GM19324 (cell line): ENCODE measurements around the gene CLBA1.

Experiments
- ATAC-seq: cut with Tn5 transposase; IDR thresholded peaks from one replicate; pipeline ENCODE4 v1.9.1; 2021; ENCODE audit warnings: mild to moderate bottlenecking, moderate library complexity; ENCODE audit not compliant: unreplicated experiment, low FRiP score

Gene CLBA1

DNA sequence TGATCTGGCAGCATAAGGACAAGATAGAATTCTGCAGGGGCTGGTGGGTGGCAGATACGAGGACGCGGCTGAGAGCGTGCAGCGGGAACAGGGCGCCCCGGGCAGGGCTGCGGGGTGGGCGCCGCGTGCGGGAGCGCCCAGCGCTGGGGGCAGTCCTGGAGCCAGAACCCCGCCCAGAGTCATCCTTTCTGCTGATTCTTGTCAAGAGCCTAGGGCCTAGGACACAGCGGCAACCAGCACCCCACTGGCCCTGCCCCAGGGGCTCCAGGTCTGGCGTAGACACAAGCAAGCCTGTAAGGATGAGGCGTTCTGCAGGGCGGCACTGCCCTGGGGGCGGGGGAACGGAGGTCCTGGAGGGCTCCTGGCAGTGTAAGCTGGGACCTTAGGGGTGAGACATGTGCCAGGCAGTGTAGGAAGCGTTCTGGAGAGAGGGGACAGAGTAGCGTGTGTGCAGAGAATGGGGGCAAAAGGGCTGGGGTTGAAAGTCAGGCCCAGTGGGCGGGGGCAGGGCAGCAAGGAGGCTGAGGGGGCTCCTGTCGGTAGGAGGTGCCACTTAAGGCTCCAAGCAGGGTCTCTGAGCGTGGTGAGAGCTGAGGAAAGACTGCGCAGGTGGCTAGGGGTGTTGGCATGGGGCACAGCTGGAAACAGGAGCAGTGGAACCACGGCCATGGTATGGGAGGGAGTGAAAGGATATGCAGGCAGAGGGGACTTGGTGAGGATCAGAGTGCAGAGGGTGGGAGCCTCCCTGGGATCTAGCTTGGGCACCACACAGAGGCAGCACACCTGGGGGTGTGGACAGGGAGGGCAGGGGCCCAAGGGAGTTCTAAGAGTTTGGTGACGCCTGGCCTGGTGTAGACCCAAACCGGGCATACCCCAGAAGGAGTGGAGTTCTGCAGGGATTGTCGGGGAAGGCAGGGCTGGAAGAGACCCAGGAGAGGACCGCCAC lies 6.6 kb upstream of the CLBA1 start:
- no peak for ATAC-seq

- ATAC-seq: no peak
These were observed 5.6 kb upstream of the CLBA1 start for GRCh38 chr14:104979758-104980610.

GRCh38 chr14:104980611-104981531 lies 4.7 kb upstream of the CLBA1 start:
- no peak for ATAC-seq

GRCh38 chr14:104981699-104982541 lies 3.7 kb upstream of the CLBA1 start:
- ATAC-seq: no peak

DNA sequence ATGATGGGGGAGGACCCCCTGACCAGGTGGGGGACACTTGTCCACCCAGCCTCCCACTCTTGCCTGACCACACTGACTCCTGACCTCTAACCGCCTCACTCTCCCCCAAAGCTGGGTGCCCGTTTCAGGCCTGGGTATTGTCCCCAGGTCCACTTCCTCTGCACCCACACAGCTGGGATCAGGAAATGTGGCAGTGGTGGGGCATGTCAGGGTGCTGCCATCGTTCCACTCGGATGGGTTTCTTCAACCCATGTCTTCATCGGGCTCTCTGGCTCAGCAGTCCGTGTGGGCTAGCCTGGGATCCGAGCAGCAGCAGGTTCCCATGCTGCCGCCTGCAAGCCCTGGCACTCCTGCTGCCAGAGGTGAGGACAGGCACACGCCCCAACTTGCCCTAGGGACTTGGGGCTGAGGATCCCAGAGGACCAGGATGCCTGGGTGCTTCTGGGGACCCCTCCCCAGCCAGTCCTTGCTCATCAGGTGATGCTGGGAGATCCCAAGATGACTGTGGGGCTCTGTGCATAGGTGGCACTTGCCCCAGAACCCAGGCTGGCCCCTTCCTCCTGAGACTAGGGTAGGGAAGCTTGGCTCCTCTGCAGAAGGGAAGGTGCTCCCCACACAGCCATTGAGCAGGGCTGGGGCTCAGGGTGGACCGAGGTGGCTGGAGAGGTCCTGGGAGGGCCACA lies 2.9 kb upstream of the CLBA1 start:
- ATAC-seq: no peak

DNA sequence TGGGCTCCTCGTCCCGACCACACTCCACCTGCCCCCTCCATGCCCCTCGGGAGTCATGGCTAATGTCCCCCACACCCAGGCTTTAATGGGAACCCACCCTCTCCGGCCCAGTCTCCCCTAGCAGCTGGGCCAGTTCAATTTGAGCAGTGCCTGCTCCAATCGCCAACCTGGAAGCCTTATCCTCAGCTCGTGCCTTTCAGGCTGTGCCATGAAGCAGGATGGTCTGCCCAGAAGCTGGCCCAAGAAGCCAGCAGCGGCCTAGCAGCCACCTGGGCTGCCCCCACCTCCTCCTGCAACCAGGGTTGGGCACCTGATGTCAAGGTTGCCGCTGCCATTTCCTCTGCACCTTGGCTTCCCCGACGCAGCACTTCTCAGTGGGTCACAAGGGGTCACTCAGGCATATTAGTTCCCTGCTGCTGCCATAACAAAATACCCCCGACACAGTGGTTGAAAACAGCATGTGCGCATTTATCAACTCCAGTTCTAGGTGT lies 2.3 kb upstream of the CLBA1 start:
- ATAC-seq: no peak

DNA sequence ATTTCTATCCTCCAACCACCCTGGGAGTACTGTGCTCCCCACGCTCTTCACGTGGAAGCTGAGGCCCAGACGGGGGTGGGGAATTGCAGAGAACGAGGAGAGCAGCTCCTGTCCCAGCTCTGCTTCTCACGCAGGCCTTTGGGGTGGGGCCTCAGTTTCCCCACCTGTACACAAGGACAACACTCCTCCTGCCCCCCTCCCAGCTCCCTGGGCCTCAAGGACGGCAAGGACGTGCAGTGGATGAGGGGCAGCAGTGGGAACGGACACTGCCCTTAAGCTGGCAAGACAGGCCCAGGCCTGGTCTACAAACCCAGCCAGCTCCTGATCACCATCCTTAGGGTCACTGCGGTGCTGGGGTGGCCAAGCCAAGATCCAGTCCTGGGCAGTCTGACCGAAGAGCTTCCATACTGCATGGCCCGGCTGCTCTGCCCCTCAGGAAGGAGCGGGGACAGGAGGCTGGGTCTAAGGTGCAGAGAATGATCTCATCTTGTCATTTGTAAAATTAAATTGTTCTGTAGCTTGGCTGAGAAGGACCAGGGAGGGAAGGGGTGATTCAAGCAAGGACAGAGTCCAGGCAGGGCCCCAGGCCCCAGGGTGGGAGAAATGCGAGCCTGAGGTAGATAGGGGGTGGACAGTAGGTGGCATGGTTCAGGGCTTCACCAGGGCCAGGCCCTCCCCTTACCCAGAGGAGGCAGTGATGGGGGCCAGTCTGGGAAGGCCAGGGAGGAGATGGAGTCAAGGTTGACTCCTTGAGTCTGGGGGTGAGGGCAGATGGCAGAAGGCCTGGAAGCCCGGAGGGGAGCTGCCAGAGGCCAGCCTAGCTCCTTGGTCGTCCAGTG lies 1.3 kb upstream of the CLBA1 start:
- no peak for ATAC-seq

- no peak for ATAC-seq
These were observed 1.0 kb downstream of the CLBA1 start for GRCh38 chr14:104986487-104987164.

GRCh38 chr14:104989236-104989950 lies 3.8 kb downstream of the CLBA1 start:
- no peak for ATAC-seq

- no peak for ATAC-seq
These were observed 4.3 kb downstream of the CLBA1 start for GRCh38 chr14:104989951-104990303.

DNA sequence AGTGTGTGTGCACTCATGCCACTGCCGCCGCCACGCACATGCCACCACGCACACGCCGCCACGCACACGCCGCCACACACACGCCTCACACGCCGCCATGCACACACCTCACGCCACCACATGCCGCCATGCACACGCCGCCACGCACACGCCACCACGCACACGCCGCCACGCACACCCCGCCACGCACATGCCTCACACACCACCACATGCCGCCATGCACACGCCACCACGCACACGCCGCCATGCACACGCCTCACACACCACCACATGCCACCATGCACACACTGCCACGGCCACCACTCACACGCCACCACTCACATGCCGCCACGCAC lies 6.3 kb downstream of the CLBA1 start:
- ATAC-seq: no peak

DNA sequence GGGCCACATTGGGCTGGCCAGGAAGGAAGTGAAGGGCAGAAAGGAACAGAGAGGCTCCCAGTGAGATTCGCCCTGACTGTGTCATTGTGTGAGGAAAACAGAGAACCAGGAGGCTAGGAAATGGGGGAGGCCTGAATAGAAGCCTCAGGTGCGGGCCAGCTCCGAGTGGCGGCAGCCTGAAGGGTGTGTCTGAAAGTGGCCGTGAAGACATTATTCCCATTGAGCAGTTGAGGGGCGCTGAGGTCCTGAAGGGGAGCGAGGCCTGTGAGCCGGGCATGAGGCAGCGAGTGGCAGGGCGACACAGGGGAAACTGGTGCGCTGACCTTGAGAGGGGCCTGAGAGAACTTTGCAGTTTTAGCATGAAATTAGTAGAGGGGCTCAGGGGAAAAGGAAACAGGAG lies 6.9 kb downstream of the CLBA1 start:
- ATAC-seq: no peak

DNA sequence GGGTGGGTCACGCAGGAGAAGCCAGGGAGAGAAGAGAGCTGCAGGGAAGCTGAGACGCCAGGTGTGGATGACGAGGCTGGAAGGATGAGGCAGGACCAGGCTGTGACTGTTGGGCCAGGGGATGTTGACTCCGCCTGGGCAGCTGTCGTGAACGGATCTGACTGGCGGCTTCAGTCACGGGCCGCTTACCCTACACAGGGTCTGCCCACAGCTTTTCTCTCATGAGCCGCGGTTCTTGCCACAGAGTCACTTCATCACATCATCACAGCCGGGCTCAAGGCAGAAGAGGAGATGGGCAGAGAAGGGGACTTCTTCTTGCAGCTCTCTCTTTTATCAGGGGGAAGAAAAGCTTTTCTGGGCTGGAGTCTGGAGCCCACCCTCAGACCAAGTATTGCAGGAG lies 7.7 kb downstream of the CLBA1 start:
- no peak for ATAC-seq

GRCh38 chr14:104993808-104994591 lies 8.4 kb downstream of the CLBA1 start:
- ATAC-seq: no peak

DNA sequence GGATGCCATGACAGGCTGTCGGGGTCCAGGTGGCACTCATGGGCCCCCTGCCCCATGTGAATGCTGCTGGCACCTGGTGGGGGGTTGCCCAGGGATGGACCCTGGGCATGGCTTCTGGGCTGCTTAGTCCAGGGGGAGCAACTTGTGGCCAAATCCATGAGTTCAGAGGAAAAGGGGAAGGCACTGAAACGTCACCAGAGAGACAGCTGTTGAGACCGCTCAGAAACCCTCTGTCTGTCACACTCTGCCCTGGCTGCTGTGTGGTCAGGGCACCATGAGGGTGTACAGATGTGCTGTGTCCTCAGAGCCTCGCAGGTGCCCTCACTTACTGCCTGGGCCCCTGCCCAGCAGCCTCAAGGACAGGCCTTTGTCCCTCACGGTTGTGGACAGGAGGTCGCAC lies 9.4 kb downstream of the CLBA1 start:
- ATAC-seq: no peak

DNA sequence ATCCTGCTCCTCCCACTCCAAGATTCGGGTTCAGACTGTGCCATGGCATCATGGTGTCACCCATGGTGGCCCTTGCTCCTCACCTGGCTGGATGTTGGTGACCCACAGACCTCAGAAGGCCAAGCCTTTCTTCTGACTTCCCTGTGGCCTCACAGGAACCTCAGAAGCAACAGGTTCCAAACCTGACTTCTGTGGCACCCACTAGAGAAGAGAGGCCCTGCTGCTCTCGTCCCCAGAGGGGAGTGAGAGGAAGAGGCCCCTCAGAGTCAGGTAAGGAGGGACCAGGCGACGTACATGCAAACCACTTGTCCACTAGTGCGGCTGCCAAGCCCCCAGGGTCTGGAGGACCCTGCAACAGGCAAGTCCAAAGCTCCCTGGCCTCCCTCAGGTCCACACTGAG lies 10.4 kb downstream of the CLBA1 start:
- no peak for ATAC-seq
